HG02885 (cell line): ENCODE data around the gene LGALS14.
"Not testable (repeated sequence)": the region's sequence is repeated elsewhere in the genome, so short reads cannot be mapped to it uniquely, and the experiment has no call there.

Experiments
- ATAC-seq: cut with Tn5 transposase; IDR thresholded peaks from one replicate; pipeline ENCODE4 v1.9.1; 2021; ENCODE audit warnings: mild to moderate bottlenecking; ENCODE audit not compliant: unreplicated experiment, poor library complexity

LGALS14 gene, protein sequence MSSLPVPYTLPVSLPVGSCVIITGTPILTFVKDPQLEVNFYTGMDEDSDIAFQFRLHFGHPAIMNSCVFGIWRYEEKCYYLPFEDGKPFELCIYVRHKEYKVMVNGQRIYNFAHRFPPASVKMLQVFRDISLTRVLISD

DNA sequence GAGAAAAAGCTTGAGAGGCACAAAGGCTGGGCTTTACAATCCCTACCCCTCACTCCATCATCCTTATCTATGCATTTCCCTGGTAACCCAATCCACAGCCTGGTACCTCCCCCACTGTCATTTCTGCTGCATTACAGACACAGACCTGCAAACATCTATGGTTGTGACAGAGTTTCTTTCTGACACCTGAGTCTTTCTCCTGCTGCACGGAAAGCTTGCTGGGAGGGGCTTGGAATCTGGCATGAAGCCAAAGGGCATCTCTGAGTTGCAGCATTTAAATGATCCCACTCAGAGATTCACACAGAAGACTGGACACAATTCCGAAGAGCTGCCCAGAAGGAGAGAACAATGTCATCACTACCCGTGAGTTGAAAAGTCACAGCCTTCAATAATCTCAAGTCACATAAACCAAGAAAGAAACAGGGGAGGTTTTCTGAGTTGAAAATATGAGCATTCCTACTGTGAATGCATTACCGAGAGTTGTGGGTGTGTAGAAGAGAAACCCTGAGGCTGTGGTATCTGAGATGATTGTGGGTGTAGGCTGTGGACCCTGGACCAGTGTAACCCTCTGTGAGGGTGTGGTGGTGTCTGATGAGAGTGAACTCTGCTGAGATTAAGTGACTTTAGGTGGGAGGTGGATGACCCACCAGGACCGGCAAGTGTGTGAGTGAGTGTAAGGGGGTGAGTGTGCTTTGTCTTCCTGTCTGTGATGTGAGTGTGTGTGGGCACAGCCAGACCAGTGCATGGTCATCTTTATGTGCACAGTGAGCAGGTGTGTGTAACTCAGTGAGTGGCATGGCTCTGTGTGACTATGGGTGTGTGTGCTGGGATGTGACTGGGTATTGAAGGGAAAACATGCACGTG, at the start of gene LGALS14:
TSS of gene LGALS14 (plus strand) at position 301 of the 864 bp plus-strand sequence. CDS start at position 349, 48 bp downstream.
- ATAC-seq, result no peak

DNA sequence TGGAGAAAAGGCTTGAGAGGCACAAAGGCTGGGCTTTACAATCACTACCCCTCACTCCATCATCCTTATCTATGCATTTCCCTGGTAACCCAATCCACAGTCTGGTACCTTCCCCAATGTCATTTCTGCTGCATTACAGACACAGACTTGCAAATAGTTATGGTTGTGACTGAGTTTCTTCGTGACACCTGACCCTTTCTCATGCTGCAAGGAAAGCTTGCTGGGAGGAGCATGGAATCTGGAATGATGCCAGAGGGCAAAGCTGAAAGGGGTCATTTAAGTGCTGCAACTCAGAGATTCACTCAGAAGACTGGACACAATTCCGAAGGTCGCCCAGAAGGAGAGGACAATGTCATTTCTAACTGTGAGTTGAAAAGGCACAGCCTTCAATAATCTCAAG, 48.7 kb upstream of the LGALS14 start, which contains the start of gene LGALS16:
TSS of gene LGALS16 (plus strand) at position 301 of the 400 bp plus-strand sequence. CDS start at position 350, 49 bp downstream.
- no peak for ATAC-seq

DNA sequence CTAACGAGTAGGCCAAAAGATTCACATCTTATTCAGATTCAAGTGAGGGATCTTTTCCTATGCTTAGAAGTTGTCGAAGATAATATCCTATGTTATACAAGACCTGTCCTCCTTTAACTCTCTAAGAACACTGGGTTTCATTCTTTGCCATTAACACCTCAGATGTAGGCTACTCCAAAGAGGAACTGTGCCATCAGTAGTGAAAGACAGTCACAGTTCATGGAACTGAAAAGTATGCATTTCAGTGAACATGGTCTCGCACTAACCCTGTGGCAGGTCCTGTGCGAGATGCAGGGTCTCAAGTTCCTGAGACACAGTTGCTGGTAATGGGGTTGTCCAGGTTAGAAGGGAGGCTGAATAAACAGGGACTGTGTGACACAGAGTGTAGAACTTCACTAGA, 44.5 kb upstream of the LGALS14 start:
- no peak for ATAC-seq

DNA sequence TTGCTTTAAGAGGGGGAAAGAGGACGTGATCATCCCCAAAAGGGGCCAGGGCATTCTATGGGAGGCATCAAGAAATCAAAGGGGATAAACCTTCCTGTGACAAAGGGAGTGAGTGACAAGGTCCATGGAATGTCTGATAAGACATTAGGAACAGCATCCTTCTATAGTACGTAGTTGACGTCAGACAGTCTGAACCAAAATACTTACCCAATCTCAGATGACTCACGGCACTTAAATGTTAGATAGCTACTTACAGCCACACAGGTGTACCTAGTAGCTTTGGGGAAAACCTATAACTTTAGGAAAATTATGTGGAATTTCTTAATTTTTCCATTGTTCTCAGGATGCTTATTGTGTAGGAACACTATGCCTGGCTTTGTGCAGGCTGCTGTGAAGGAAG, 43.6 kb upstream of the LGALS14 start:
- no peak for ATAC-seq

DNA sequence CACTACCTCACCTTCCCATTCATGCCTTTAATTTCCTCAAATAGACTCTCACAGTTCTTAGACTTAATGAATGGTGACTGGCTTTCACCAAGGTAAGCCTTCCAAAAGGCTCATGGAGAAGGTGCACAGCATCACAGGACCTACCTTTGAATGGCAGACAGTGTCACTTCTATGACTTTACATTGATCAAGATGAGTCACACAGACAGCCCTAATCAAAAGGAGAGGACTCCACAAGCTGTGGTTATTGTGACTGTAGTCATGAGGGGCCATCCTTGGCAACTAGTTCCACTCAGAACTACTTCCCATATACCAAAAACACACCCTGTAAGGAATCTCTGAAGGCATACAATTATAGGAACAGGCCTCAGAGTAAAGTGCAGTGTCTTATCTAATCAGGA, 42.7 kb upstream of the LGALS14 start:
- ATAC-seq, result no peak

DNA sequence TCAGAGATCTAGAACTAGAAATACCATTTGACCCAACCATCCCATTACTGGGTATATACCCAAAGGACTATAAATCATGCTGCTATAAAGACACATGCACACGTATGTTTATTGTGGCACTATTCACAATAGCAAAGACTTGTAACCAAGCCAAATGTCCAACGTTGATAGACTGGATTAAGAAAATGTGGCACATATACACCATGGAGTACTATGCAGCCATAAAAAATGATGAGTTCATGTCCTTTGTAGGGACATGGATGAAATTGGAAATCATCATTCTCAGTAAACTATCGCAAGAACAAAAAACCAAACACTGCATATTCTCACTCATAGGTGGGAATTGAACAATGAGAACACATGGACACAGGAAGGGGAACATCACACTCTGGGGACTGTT, 34.4 kb upstream of the LGALS14 start:
- ATAC-seq, result not testable (repeated sequence)

DNA sequence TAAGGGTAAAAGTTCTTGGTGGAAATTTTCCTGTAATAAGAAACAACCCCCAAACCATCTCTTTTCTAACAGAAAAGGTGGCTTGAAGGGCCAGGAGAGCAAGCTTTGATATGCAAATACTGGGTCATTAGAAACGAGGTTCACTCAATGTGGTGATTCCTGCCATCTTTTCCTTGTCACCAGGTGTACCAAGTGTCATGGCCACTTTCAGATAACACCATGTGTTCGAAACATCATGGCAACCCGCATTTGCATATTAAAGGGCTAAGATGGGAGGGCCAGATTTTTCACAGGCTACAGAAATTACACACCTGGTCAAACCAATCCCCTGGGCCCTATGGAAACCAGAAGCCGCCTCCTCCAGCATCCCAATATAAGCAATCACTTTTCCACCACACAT, 33.3 kb upstream of the LGALS14 start:
- ATAC-seq, result no peak

DNA sequence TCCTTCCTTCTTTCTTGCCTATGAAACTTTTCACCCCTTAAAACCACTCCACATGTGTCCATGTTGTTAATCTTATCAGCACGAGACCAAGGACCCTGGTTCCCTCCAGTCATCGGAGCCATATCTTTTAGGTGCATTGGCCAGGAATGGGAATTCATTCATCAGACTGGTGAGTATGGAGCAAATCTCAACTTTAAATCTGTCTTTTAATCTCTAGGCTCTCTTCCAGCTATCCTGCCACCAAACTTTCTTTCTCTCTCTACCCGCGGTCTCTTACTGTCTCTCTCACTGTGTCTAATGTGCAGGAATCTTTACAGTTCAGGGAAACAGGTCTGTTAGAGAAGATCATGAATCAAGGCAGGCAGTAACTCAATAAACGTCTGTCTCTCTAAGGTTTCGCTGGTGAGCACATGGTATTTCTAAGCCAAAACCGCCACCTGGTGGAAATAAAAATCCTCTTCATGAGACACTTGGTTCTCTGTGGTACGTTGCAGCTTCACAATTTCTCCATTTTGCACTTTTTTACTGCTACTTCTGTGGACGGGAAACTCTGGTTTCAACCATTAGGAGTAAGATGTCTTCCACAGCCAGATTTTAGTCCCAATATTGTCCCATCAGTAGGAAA, 32.4 kb upstream of the LGALS14 start:
- no peak for ATAC-seq

DNA sequence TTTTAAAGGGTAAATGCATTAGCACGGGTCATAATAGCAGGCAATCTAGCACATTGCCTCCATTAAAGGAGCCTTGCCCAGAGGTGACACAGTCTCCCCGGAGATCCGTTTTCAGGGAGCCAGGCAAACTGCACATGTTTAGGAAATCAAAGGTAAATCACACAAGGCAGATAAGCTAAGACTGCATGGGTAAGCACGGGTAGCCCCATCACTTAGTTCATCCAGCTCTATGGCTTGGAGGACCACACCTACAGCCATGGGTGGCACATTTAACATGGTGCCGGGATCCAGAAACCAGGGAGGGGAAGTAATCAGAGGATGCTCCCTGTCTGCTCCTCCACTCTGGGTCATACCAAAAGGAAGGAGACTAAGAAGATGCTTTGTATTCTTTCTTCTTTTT, 31.8 kb upstream of the LGALS14 start:
- no peak for ATAC-seq

DNA sequence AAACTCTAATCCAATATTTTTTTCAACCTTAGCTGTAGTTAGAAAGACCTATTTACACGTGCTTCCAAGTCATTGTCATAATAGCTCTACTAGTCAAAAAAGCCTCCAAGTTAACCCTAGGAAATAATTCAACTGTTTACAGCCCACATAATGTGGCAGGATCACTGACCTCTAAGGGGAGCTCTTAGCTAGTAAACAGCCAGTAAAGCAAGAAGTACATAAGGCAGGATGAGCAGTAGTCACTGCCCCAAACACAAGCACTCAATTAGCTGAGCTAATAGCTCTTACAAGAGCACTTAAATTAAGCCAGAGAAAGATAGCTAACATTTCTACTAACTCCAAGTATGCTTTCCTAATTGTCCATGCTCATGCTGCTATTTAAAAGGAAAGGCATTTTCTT, 30.4 kb upstream of the LGALS14 start:
- ATAC-seq, result not testable (repeated sequence)

DNA sequence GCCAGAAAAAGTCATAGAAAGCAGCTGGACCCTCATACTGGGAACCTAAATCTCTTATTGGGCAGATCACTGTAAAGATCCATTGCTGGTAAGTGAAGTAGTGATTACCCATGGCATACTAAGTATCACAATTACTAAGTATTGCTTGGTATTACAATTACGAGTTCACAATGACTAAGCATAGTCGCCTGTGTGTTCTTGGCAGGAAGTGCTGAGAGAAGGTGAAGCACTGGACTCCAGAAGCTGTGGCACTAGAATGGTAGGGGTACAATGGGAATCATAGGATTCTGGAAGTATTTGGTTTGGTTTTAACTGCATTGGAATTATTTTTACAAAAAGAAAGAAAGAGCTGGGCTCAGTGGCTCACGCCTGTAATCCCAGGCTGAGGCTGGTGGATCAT, 28.3 kb upstream of the LGALS14 start:
- no peak for ATAC-seq

DNA sequence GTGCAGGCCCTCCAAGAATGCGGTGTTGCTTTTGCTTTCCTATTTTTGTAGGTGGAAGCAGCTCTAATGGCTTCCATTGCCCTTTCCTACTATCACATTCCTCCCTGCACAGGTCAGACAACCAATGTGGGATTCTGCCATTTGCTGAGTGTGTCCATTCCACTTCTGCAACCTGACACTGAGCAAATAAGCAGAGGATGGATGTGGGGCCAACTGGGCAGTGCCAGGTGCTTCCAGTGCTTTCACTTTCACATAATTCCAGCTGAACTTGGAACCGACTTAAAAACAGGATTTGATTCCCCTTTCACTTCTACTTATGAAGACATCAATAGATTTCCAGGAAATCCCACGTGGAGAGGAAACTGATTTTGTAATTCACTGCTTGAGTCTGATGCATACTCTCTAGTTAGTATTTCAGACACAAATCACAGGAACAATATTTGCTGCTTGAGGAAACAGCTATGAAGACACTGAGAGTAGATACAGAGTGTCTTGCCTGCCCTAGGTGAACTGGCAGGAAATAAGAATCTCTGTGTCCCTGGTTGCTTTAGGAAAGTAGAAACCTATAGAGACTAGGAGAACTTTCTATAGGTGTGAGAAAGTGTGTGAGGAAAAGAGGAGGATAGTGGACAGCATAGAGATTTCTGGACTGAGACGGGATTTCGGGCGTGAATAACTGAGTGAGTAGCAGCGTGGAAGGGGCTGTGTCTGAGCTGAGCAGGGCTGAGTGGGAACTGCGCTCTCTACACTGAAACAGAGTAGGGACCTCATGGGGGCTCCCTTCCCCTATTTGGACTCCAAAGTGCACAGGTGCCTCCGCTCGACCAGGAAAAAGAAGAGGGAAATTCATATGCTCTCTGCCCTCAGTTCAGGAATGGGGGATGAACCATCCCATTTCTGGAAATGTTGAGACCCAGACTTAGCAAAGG, 26.1 kb upstream of the LGALS14 start:
- no peak for ATAC-seq

DNA sequence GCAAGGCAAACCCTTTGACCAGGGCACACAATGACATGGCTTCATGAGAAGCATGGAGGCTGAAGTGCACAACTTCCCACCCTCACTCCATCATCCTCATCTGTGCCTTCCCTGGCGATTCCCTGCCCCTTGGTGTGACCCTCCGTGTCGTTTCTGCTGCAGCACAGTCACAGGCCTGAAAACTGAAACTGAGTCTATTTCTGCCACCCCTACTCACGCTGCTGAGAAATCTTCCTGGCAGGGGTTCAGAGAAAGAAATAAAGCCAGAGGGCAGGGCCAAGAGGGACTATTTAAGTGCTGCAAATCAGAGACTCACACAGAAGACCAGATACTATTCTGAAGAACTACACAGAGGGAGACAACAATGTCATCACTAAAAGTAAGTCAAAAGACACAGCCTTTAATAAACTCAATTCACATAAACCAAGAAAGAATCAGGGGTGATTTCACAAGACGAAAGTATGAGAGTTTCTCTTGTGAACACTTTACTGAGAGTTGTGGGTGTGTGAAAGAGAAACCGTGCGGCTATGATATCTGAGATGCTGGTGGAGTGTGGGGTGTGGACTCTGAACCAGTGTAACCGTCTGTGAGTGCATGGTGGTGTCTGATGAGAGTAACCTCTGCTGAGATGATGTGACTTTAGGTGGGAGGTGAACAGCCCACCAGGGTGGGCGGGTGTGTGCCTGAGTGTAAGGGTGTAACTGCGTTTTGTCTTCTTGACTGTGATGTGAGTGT, 25.1 kb upstream of the LGALS14 start:
- ATAC-seq, result peak; percentile 74

DNA sequence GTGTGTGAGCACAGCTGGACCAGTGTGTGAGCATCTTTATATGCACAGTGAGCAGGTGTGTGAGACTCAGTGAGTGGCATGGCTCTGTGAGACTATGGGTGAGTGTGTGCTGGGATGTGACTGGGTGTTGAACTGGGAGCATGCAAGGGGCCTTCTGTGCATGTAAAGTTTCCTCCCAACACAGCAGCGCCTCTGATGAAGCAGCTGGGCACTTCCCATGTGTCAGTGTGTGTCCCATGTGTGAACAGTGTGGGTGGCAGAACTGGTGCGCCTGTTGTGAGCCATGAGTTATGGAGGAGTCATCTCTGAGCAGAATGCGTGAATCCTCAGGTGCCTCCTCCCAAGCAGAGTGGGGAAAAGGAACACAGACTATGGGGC, 24.5 kb upstream of the LGALS14 start:
- peak; percentile 23 for ATAC-seq

DNA sequence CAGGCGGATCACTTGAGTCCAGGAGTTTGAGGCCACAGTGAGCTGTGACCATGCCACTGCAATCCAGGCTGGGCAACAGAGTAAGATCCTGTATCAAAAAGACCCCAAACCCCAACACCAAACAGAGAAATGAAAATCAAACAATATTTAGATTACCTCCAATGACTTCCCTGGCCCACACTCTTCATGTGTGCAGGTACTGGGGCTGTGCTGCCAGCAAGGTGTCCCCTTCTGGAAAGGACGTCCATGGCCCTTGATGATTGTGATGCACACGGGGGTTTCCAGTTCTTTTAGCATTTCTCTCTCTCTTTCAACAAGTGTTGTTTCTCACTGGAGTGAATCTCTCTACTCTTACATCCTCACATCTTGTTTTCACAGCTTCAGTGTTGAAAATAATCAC, 23.7 kb upstream of the LGALS14 start:
- ATAC-seq, result no peak

DNA sequence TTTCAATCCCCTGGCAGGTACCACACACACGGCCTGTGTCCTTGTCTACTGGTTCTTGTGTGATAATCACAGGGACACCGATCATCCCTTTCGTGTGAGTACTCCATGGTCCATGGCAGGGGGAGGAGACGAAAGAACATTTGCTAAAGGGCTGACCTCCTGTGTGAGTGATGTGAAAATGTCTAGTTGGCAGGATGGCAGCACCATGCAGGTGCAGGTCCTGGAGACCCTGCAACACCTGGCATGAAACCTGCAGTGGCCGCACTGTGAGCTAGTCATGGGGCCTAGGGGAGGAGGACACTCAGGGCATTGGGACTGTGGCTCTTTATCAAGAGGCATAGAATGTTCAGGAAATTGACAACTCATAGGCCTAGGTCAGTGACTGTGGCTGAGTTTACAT, 22.9 kb upstream of the LGALS14 start:
- ATAC-seq, result no peak

DNA sequence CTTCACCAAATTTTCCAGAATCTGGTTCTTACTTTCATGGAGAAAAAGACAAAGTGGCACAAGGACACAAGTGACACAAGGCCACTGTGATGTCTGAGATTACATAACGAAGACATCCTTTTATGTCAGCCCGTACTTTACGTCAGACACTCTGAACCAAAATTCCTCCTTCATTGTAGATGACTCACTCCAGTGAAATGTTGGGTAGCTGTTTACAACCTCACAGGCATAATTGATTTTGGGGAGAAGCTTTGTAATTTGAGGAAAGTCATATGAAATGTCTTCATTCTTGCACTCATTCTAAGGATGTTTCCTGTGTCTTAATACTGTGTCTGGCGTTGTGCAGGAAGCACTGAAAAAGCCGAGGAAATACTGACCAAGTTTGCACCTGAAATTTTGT, 20.0 kb upstream of the LGALS14 start:
- ATAC-seq, result no peak

DNA sequence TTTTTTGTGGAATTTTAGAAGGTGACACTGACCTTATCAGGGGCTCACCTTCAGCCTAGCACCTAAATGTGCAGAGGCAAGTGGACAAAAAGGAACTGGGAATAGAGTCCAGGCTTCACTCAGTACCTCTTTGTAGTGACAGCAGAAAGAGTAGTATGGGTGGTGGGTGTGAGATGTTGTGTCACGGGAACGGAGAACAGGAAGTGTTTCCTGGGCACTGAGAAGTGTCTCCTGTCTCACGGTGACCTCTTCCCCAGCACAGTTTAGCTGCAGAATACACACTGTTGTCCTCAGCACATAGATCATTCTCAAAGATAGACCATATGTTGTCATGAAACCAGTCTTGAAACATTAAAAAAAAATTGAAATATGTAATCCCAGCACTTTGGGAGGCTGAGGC, 17.5 kb upstream of the LGALS14 start:
- ATAC-seq, result no peak

DNA sequence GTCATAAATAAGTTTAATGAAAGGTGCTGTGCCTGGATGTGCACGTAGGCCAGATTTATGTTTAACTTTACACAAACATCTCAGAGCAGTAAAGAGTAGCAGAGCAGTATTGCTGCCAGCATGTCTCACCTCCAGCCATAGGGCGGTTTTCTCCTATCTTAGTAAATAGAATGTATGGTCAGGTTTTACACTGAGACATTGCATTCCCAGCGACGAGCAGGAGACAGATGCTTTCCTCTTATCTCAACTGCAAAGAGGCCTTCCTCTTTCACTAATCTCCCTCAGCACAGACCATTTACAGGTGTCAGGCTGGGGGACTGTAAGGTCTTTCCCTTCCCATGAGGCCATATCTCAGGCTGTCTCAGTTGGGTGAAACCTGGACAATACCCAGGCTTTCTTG, 15.6 kb upstream of the LGALS14 start:
- not testable (repeated sequence) for ATAC-seq

DNA sequence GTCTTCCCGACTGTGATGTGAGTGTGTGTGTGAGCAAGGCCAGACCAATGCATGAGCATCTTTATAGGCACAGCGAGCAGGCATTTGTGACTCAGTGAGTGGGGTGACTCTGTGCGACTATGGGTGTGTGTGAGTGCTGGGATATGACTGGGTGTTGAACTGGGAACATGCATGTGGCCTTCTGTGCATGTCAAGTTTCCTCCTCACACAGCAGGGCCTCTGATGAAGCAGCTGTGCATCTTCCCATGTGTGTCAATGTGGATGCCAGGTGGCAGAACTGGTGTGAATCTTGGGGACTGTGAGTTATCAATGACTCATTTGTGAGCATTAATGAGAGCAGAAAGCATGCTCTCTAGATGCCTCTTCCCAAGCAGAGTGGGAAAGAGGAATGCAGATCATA, 12.1 kb upstream of the LGALS14 start:
- no peak for ATAC-seq
